ENCODE data around the gene AMBRA1.

DNA sequence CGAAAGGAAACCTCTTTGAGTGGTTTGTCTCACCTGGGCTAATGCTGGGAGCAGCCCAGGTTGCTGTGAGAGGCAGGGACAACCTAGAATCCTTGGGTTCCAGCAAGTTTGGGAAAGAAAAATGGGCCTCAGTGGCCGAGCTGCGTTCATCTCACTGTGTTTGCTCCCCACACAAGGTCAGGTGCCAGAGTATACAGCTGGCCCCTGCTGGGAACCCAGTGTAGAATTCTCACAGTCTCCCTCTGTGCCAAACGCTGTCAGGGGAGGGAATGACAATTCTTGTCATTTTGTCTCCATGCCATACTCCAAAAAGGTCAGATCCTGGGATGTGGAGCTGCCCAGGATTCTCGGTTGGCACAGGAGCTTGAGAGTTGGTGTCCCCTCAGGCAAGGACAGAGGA lies 242.2 kb downstream of the AMBRA1 start:
- TF ChIP-seq POLR2A (IDR thresholded peaks at IDR 0.05; ENCODE audit: low read depth, low read length) (no peak), POLR2AphosphoS5 (IDR thresholded peaks at IDR 0.05; ENCODE audit: insufficient read depth, low read depth, low read length) (no peak)
- TF ChIP-seq, protein P1, sequence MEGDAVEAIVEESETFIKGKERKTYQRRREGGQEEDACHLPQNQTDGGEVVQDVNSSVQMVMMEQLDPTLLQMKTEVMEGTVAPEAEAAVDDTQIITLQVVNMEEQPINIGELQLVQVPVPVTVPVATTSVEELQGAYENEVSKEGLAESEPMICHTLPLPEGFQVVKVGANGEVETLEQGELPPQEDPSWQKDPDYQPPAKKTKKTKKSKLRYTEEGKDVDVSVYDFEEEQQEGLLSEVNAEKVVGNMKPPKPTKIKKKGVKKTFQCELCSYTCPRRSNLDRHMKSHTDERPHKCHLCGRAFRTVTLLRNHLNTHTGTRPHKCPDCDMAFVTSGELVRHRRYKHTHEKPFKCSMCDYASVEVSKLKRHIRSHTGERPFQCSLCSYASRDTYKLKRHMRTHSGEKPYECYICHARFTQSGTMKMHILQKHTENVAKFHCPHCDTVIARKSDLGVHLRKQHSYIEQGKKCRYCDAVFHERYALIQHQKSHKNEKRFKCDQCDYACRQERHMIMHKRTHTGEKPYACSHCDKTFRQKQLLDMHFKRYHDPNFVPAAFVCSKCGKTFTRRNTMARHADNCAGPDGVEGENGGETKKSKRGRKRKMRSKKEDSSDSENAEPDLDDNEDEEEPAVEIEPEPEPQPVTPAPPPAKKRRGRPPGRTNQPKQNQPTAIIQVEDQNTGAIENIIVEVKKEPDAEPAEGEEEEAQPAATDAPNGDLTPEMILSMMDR (IDR thresholded peaks at IDR 0.05; ENCODE audit: extremely low read depth in 1 of 2, insufficient read depth in 1 of 2, low read depth in 1 of 2, low read length in 2 of 2) = no peak
